CMK (cell line): Measurements from ENCODE around the gene FAM222A.

Experiments
- DNase-seq: peaks from one replicate; pipeline ENCODE4 v3.0.0-alpha.2; 2010; ENCODE audit warnings: low read depth

The FAM222A gene

DNA sequence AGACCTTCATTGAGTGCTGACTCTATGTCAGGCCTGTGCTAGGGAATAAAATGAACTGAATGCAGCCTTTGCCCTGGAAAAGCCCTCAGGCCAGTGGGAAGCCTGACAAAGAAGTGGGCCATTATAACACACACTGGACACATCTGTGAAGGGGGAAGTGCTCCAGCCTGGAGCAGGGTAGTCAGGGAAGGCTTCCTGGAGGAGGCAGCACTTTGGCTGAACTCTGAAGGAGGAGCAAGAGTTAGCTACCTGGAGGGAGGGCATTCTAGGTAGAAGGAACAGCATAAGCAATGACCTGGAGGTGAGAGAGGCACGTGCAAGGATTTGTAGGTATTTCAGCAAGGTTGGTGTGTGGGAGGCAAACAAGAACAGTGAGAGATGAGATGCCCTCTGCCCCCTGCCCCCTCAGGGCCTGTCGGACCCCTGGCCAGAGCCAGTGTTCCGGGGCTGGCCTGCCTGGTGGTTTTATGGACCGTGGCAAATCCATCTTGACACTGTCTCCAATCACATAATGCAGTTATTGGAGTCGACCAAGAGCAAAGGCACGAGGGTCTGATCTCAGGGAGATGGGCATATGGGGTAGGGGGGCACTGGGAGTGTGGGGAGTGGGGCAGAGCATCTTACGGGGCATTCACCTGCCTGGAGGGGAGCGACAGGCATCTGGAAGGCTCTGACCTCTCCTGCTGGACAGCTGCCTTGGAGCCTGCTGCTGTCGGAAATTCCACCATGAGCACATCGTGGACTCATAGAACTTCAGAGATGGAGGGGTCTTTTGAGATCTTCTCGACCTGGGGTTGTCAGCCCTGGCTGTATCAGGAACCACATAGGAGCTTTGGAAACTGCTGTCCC, 2.7 kb upstream of the FAM222A start:
- DNase-seq: no peak

DNA sequence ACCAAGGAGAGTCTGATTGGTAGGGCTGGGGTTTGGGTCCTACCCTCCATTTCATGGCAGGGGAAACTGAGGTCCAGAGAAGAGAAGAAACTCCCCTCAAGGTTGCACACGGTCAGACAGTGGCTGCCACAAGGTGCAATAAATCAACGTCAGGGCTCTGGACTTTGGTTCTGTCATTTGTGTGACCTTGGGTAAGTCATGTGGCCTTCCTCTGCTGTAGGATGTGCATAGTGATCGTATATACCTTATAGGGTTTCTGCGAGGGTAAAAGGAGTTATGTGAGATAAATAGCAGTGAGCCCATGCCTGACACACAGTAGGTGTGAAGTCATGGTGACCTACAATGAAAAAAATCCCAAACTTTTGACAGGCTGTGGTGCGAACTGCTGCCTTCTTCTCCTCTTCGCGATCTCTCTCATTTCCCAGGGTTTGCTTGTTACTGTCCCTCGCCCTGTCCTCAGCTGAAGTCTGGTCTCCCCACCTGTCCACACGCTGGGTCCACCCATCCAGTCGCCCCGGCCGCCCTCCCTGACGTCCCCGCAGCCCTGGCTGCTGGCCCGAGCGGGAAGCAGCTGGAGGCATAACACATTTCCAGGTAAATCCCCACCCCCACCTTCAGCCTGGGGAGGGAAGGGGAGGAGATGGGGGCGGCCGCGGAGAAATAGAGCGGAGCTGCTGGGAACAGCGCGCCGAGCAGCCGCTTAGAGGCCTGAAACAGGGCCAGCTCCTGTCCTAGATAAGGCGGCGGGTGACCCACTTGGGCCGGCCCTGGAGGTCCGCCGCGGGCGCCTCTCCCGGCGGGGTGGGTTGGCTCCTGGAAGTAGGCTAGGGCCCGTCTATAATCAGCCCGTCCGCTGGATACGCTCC, 1.8 kb upstream of the FAM222A start:
- no peak for DNase-seq

DNA sequence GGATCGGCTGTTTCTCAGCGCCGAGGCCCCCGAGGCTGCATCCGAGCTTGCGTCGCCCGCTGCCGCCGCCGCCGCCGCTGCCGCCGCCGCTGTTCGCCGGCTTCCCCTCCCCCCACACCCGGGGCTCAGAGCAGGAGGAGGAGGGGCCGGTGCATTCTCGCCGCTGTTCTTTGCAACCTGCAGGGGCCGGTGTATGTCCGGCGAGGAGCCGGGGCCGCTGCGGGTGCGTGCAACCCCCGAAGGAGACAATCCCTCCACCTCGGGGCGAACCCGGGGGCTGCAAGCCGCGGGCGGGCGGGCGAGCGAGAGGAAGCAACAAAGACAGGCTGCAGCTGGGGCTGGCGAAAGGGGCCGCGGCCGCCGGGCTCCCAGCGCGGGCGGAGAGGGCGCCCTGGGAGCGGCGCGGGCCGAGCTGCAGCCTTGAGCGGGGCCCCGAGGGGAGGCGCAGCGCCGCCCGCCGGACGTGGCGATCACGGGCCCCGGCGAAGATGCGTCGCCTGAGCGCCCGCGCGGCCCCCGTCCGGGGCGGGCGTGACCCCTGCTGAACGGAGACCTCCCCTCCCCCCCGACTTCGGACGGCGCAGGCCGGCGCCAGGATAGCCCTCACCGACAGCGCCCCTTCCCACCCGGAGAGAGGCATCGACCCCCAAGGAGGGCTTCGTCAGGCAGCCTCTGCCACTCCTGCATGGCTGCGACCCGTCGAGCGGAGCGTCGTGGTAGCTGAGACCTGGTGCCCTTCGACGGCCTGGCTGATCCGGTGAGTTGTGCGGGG, 702 bp downstream of the FAM222A start:
- DNase-seq: peak; percentile 29

DNA sequence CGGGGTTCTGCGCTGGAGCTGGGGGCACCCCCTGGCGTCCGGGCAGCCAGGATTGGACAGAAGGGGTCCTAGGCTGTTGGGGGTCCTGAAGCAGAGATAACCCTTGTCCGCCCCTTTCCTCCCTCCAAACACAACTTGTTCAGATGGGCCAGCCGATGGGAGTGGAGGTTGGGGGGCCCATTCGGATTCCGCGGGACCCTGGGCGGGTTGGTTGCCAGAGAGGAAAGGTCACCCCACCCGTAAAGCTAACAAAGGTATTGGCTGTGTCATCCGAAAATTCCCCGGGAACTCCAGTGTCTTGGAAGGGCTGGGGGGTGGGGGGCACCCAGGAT, 1.3 kb downstream of the FAM222A start:
- no peak for DNase-seq

DNA sequence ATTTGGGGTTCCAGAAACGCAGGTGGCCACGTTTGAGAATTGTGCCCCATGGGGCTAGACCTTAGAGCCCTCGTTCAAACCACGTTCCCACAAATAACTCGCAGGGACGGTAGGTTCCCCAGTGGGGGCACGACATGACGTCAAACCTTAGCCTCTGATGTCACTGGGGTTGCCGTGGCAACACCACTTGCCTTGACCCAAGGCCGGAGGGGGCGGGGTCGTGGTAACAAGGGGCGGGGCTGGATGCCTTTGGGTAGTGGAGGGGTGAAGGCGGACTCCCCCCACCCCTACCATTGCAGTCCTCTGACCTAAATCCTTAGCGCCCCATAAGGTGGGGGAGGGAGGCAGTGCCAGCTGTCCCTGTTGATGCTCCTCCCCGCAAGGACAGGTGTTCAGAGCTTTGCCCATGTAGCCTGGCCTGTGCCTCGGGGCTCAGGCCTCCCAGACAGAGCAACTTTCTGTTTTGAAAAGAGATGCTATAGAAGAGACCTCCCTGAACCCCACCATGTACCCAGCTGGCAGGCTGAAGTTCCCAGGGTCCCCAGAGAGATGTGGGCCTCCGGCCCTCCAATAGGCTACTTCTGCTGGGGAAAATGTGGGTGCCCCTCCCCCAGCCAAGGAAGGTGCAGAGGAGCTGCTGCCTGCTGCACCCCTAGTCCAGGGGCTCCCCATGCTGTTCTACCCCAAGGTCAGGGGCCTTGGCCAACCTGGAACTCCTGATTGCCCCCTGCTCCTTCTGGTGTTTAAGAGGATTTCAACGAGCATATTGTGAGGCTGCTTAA, 1.9 kb downstream of the FAM222A start:
- no peak for DNase-seq

DNA sequence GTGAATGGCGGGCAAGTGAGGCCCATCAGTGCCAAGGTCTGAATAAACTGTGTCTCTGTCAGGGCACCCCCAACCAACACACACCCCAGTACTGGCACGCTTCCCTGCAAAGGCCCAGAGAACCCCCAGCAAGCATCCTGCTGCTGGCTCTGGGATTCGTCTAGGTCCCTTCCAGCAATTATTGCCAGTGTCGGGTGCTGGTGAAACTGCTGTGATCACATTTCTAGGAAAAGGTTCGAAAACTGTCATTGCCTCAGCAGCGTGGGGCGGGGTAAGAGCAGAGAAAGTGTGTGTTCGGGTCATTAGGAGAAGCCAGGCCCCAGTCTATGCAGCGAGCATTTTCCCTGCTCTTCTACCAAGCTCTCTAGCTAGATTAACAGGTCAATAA, 2.5 kb downstream of the FAM222A start:
- DNase-seq: no peak

DNA sequence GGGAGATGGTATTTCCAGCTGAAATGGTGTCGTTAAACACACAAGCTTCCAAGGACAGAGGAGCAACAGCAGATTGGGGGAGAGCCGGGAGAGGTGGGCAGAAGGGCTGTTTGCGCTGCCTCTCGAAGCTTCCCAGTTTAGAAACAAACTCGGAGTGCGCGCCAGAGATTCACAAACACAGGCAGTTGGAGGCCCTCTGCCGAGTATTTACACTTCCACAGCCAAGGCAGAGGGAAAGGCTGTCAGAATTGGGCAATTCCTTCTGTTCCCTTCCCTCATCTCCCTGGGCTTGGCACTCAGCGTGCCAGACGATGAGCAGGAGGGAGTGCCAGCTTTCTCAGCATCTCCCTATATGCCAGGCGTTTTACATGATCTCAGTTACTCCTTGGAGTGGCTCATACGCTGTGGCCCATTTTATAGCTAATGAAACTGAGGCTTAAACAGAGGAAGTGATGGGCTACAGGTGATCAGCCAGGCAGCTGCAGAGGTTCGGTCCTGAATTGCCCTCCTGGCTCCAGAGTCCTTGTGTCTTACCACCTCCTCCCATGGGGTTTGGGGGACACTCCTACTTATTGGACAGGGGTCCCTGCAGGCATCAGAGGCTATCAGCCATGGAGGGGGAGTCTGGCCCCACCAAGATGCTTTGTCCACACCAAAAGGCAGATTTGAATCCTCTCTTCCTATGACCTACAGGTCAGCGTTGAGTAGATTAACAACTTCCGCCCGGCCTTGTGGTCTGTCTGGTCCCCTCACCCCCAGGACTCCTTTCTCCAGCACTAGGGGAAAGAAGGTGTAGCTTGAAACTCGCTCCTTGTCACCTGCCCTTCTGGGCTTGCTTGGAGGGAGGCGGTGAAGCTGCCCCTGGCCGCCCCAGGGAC, 3.1 kb downstream of the FAM222A start:
- DNase-seq: no peak

DNA sequence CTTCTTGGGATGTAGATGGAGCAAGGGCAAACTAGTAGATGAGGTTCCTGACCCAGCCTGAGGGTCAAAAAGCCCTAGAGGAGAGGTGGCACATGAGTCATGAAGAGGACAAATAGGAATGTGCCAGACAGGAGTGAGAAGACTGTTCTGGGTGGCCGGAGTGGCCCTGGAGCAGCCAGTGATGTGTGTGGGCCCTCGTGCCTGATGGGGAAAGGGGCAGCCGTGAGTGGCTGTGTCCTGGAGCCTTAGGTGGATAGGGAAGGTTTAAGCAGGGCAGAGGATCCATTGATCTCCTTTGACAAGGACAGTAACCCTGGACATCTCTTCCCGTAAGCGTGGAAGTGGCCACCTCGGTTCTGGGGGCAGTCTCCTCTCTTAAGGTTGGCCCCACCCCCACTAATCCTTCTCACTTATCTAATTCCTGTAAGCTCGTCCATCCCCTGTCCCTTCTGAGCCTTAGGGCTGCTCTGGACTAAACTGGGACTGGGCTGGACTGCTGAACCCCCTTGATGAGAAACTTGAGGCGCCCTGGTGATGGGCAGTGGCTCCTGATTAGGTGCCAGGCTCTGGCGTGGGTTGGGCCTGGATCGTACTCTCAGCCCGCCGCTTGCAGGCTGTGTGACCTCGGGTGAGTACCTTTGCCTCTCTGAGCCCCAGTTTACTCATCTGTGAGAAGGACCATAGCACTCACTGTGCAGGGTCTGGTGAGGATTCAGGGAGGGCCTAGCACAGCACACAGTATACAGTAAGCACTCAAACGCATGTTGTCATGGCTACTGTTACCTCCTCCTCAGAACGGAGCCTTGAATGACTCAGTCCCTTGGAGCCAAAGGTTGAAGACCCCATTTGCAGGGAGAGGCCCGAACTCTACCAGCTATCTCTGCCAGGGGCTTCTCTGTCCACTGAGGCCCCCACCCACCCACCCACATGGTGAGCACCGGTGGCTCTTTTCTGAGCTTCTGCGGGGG, 4.0 kb downstream of the FAM222A start:
- DNase-seq: no peak

DNA sequence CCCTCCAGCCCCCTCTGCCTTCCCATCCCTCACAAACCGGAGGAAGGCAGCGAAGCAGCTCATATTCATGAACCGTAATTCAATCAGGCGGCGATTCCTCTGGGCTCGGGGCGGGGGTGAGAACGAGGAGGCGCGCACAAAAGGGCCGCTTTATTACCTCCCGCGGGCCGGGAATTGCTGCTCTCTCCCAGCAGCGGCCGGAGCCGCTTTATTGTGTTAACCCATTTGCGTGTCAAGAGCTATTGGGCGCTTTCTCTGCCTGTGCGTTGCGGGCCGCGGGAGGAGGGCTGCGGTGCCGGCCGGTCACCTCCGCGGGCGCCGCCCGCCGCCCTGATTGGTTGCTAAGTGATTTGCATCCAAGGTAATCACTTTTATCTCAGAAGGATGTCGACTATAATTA, 4.8 kb downstream of the FAM222A start:
- no peak for DNase-seq

DNA sequence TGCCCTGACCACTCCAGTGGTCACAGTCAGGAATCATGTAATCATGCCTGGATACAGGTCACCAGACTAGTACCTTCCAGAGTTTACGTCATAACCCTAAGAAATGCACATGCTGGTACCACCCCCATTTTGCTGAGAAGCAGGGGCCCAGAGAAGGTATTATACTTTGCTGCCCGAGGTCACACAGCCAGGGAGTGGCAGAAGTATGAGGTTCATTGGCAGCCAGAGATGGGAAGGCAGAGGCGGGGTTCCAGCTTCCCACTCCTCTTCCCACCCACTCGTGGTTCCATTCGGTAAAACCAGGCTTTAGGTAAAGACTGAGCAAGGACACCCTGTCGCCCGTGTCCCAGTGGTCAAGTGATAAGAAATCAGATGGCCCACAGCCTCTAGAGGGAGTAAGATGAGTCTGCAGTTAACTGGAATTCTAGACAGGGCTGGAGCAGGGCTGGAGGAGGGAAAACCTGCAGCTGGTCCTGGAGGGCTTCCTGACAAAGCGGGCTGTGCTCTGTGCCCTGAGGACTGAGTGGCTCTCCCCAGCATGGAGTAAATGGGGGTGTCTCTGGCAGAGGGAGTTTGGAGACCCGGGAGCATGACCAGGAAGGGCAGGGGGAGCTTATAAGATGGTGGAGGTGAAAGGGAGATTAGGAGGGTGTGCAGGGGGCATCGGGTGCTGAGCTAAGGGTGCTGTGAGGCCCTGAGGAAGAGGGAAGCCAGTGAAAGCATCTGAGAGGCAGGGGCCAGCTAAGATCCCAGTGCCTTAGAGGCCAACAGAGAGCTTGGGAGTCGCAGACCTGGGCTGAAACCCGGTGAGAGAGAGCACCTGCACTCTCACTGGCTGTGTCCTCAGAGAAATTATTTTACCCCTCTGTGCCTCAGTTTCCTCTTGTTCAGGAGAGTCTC, 5.7 kb downstream of the FAM222A start:
- DNase-seq: no peak

DNA sequence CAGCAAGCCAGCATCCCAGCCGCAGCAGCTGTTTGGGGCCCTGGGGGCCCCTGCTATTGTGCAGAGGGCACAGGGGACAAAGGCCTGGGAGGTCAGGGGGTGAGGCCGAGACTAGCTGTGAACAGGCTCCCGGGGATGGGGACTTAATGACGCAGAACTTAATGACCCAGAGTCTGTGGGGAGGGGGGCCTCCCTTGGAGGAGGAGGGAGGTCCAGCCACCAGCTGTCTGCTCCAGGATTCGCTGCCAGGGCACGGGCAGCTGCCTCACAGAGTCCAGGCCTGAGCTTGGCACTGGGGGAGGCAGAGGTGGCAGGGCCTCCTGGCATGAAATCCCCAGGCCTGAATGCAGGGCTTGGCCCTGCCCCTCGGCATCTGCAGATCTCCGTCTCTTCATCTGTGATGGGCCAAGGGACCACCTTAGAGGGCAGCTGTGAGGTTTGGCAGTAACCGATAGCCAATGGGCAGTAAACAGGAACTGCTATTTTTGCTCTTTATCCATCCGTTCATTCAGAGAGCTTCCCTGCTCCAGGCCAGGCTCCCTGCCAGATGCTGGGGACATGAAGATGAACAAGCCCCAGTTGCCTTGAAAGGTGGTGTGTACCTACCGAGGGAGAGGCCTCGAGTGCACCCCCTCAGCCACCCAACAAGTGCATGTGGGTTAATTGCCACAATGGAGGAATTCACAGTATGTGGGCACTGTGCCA, 6.7 kb downstream of the FAM222A start:
- no peak for DNase-seq

DNA sequence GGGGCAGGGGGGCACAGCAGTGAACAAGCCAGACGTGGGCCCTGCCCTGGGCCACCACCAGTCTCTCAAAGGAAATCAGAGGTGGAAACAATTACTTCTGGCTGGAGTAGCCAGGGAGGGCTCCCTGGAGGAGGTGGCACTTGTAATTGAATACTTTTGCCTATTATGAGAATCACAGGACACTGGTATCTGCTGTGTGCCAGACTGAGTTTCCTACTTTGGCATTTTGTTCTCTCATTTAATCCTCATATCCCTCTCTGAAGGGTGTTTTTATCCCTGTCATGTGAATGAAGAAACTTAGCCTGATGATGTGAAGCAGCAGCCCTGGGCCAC, 7.2 kb downstream of the FAM222A start:
- DNase-seq: no peak

DNA sequence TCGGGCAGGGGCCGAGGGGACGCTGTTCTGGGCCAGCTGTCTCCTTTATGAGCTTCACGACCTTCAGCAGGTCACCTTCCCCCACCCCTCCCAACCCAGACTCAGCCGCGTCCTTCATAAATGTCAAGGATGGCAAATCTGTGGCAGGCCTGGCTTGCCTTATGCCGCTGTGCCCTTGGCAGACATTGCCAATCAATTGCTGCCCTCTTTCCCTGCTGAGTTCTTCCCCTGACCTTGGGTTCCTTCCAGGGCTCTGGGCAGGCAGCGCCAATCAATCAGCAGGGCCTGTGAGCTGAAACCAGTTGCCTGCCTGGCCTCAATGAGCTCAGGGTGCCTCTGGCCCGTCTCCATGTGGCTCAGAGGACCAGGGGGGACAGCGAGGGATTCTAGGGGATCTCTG, 7.7 kb downstream of the FAM222A start:
- no peak for DNase-seq

DNA sequence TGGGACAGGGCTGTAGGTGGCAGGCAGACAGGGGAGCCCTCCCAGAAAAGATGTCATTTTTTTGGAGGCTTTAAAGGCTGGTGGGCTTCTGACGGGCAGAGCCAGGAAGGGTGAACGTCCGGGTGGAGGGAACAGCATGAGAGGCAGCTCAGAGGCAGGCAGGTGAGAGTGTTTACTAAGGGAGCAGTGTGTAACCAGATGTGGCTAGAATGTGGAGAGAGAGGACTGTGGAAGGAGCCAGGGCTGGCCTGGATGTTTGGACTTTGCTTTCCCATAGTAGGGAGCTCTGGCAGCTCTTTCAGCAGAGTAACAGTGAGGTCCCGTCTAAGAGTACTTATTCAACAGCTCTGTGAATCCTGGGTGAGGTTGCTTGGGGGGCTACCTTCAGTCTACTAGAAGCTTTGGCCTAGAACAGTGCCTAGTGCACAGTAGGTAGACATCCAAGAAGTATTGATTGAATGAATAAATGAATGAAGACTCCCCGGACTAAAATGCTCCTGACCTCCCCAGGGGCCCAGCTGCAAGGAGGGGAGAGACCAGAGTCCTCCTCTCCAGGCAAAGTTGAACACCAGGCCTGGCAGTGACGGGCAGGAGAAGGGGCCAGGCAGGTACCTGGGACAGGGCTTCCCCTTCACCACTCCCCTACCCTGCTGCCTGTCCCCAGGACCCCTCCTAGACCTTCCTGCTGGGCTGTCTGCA, 8.5 kb downstream of the FAM222A start:
- DNase-seq: no peak

DNA sequence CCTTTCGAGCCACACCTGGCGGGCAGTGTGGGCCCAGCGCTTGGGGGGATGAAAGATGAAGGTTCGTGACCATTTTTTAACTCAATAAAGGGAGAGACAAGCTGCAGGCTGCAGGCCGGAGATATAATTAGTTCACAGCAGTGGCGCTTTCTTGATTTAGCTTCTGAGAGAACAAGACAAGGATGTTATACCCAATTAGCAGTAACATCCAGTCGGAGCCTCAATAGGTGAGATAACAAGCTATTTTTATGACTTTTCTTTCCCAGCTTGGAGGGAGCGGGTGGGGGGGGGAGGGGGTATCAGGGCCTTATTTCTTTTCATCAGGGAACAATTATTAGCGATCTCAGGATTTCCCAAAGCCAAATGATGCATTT, 9.1 kb downstream of the FAM222A start:
- DNase-seq: no peak

DNA sequence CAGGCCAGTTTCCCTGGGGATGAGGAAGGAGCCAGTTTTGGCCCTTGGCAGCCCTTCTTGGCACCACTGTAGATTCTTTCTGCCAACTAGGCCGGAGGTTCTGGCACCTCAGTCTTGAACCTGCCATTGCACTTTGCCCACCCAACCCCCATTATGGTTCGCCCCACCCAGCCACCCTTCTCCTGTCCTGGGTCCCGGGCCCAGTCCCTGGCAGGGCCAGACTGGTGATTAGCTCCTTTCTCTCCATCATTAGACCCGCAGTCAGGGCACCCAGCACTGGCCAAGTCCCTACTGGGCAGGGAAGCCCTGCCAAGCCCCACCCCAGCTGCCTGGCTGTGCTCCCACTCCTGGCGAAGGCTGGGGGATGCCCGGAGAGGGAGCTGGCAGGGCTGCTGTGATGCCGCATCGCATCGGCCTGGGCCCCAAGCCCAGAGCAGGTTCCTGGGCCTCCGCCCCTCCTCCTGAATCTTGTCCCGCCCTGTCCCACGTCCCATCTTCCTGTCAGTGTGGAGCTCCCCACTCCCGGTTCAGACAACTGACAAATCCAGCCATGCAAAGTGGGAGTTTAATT, 9.8 kb downstream of the FAM222A start:
- DNase-seq: no peak

DNA sequence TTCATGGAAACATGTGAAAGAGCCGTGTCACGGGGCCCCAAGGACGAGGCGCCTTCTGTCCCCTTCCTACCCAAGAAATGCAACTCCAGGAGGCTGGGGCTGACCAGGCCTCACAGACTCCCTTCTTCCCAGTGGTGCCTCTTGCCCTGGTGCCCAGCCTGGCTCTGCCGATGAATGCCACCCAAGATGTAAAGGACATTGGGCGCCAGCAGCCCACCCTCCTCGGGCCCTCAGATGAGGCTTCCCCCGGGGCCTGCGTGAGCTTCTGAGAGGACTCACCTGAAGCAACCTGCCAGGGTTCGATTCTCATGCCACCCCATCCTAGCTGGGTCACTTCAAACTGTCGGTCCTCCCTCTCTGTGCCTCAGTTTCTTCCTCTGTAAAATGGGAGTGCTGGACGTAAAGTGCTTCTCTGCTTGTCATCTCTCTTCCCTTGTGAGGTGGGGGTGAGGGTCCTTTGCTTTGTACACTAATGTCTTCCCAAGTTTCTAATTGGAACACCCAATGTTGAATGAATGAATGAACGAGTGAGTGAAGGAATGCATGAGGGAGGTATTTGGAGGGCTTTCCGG, 10.8 kb downstream of the FAM222A start:
- no peak for DNase-seq
